ENCODE results near the gene GARIN3. TPM values are rescaled to one million over a fixed set of nuclear protein-coding genes. Genes with fewer than 3 reads are reported as not detected.
A peak's percentile ranks its signal among the peaks of the same experiment; 100 is the strongest.

Gene GARIN3
- polyA plus RNA-seq, 2 donors: not detected

GRCh38 chr5:157155297-157155696 is 10.8 kb downstream of the GARIN3 start:
- no peaks in the 10 kb centered on the region for H3K9me3 ChIP-seq (ENCODE audit: control insufficient read depth in 2 of 2, insufficient read depth in 1 of 2, low read depth in 1 of 2, low read length in 1 of 2)
- no peaks in the 10 kb centered on the region for H3K27me3 ChIP-seq (ENCODE audit: control insufficient read depth in 1 of 2, insufficient read depth in 2 of 2, low read length in 2 of 2)
- no peaks in the 10 kb centered on the region for H3K36me3 ChIP-seq (ENCODE audit: control insufficient read depth in 2 of 2, insufficient read depth in 2 of 2, low read length in 1 of 2)
- H3K27ac ChIP-seq (ENCODE audit: low read depth in 2 of 2, low read length in 1 of 2): no peak overlapping the region
- WGBS, 2 donors: 59 to 67% methylated on average over 3 of the region's 3 CpGs
- no peak overlapping the region for H3K4me3 ChIP-seq (ENCODE audit: low read depth in 1 of 2, low read length in 2 of 2)
- H3K4me1 ChIP-seq (ENCODE audit: control insufficient read depth in 2 of 2, insufficient read depth in 2 of 2, low read length in 1 of 2): no peaks in the 10 kb centered on the region

- Histone ChIP-seq H3K9me3 (ENCODE audit: control insufficient read depth in 2 of 2, insufficient read depth in 1 of 2, low read depth in 1 of 2, low read length in 1 of 2) (no peaks in the 10 kb centered on the region), H3K4me3 (ENCODE audit: low read depth in 1 of 2, low read length in 2 of 2) (no peak overlapping the region), H3K4me1 (ENCODE audit: control insufficient read depth in 2 of 2, insufficient read depth in 2 of 2, low read length in 1 of 2) (no peaks in the 10 kb centered on the region), H3K27ac (ENCODE audit: low read depth in 2 of 2, low read length in 1 of 2) (no peak overlapping the region), H3K36me3 (ENCODE audit: control insufficient read depth in 2 of 2, insufficient read depth in 2 of 2, low read length in 1 of 2) (no peaks in the 10 kb centered on the region), H3K27me3 (ENCODE audit: control insufficient read depth in 1 of 2, insufficient read depth in 2 of 2, low read length in 2 of 2) (no peaks in the 10 kb centered on the region)
- WGBS, 2 donors: 76 to 84% methylated on average over 3 of the region's 3 CpGs
These were observed 15.1 kb downstream of the GARIN3 start for GRCh38 chr5:157150995-157151394.

GRCh38 chr5:157148734-157149615 is 17.1 kb downstream of the GARIN3 start:
- Histone ChIP-seq H3K9me3 (ENCODE audit: control insufficient read depth in 2 of 2, insufficient read depth in 1 of 2, low read depth in 1 of 2, low read length in 1 of 2) (no peaks in the 10 kb centered on the region), H3K36me3 (ENCODE audit: control insufficient read depth in 2 of 2, insufficient read depth in 2 of 2, low read length in 1 of 2) (no peaks in the 10 kb centered on the region), H3K4me1 (ENCODE audit: control insufficient read depth in 2 of 2, insufficient read depth in 2 of 2, low read length in 1 of 2) (no peaks in the 10 kb centered on the region), H3K27me3 (ENCODE audit: control insufficient read depth in 1 of 2, insufficient read depth in 2 of 2, low read length in 2 of 2) (no peaks in the 10 kb centered on the region), H3K4me3 (ENCODE audit: low read depth in 1 of 2, low read length in 2 of 2) (no peak overlapping the region), H3K27ac (ENCODE audit: low read depth in 2 of 2, low read length in 1 of 2) (no peak overlapping the region)
- WGBS, 2 donors: 74% methylated on average over 14 of the region's 14 CpGs

GRCh38 chr5:157143127-157143971 is 22.7 kb downstream of the GARIN3 start:
- Histone ChIP-seq H3K36me3 (ENCODE audit: control insufficient read depth in 2 of 2, insufficient read depth in 2 of 2, low read length in 1 of 2) (no peaks in the 10 kb centered on the region), H3K27ac (ENCODE audit: low read depth in 2 of 2, low read length in 1 of 2) (peak overlapping the region; percentile 90 to 91), H3K4me1 (ENCODE audit: control insufficient read depth in 2 of 2, insufficient read depth in 2 of 2, low read length in 1 of 2) (no peaks in the 10 kb centered on the region), H3K27me3 (ENCODE audit: control insufficient read depth in 1 of 2, insufficient read depth in 2 of 2, low read length in 2 of 2) (no peaks in the 10 kb centered on the region), H3K4me3 (ENCODE audit: low read depth in 1 of 2, low read length in 2 of 2) (peak overlapping the region; percentile 43 to 100), H3K9me3 (ENCODE audit: control insufficient read depth in 2 of 2, insufficient read depth in 1 of 2, low read depth in 1 of 2, low read length in 1 of 2) (no peaks in the 10 kb centered on the region)
- WGBS, 2 donors: 9 to 12% methylated on average over 33 of the region's 33 CpGs

GRCh38 chr5:157142317-157143126 is 23.5 kb downstream of the GARIN3 start, which contains the start of gene MED7:
MED7 (minus strand) TSS chr5:157142865; CDS start chr5:157139431, 3,434 bp downstream.
- peak within 1 kb of the TSS; percentile 93 to 100 for H3K4me3 ChIP-seq (ENCODE audit: low read depth in 1 of 2, low read length in 2 of 2)
- H3K27ac ChIP-seq (ENCODE audit: low read depth in 2 of 2, low read length in 1 of 2): peak within 1 kb of the TSS; percentile 90 to 96
- no peaks in the 10 kb centered on the region for H3K27me3 ChIP-seq (ENCODE audit: control insufficient read depth in 1 of 2, insufficient read depth in 2 of 2, low read length in 2 of 2)
- H3K36me3 ChIP-seq (ENCODE audit: control insufficient read depth in 2 of 2, insufficient read depth in 2 of 2, low read length in 1 of 2): no peaks in the 10 kb centered on the region
- H3K9me3 ChIP-seq (ENCODE audit: control insufficient read depth in 2 of 2, insufficient read depth in 1 of 2, low read depth in 1 of 2, low read length in 1 of 2): no peaks in the 10 kb centered on the region
- H3K4me1 ChIP-seq (ENCODE audit: control insufficient read depth in 2 of 2, insufficient read depth in 2 of 2, low read length in 1 of 2): no peaks in the 10 kb centered on the region
- 1% methylated on average over 48 of the region's 48 CpGs for WGBS, 2 donors

GRCh38 chr5:157137691-157138090 is 28.4 kb downstream of the GARIN3 start:
- Histone ChIP-seq H3K4me3 (ENCODE audit: low read depth in 1 of 2, low read length in 2 of 2) (no peak overlapping the region), H3K4me1 (ENCODE audit: control insufficient read depth in 2 of 2, insufficient read depth in 2 of 2, low read length in 1 of 2) (no peaks in the 10 kb centered on the region), H3K27ac (ENCODE audit: low read depth in 2 of 2, low read length in 1 of 2) (no peak overlapping the region), H3K27me3 (ENCODE audit: control insufficient read depth in 1 of 2, insufficient read depth in 2 of 2, low read length in 2 of 2) (no peaks in the 10 kb centered on the region), H3K36me3 (ENCODE audit: control insufficient read depth in 2 of 2, insufficient read depth in 2 of 2, low read length in 1 of 2) (no peaks in the 10 kb centered on the region), H3K9me3 (ENCODE audit: control insufficient read depth in 2 of 2, insufficient read depth in 1 of 2, low read depth in 1 of 2, low read length in 1 of 2) (no peaks in the 10 kb centered on the region)
- WGBS, 2 donors: 96% methylated on average over 6 of the region's 6 CpGs

DNA sequence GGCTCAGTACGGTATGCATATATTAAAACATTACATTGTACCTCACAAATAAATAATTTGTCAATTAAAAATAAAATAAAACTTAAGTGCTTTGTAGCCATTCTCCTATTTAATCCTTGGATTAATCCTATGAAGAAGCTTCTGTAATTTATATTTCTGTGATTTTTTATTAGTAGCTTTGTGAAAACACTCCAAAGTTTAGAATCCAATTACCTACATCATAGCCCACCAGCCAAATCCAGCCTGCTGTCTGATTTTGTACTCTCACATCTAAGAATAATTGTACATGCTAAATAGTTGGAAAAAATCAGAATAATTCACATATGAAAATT is 33.8 kb downstream of the GARIN3 start:
- no peaks in the 10 kb centered on the region for H3K27me3 ChIP-seq (ENCODE audit: control insufficient read depth in 1 of 2, insufficient read depth in 2 of 2, low read length in 2 of 2)
- H3K27ac ChIP-seq (ENCODE audit: low read depth in 2 of 2, low read length in 1 of 2): no peak overlapping the region
- H3K9me3 ChIP-seq (ENCODE audit: control insufficient read depth in 2 of 2, insufficient read depth in 1 of 2, low read depth in 1 of 2, low read length in 1 of 2): no peaks in the 10 kb centered on the region
- no peaks in the 10 kb centered on the region for H3K36me3 ChIP-seq (ENCODE audit: control insufficient read depth in 2 of 2, insufficient read depth in 2 of 2, low read length in 1 of 2)
- 22 to 27% methylated on average over 1 of the region's 1 CpG for WGBS, 2 donors
- no peak overlapping the region for H3K4me3 ChIP-seq (ENCODE audit: low read depth in 1 of 2, low read length in 2 of 2)
- no peaks in the 10 kb centered on the region for H3K4me1 ChIP-seq (ENCODE audit: control insufficient read depth in 2 of 2, insufficient read depth in 2 of 2, low read length in 1 of 2)

DNA sequence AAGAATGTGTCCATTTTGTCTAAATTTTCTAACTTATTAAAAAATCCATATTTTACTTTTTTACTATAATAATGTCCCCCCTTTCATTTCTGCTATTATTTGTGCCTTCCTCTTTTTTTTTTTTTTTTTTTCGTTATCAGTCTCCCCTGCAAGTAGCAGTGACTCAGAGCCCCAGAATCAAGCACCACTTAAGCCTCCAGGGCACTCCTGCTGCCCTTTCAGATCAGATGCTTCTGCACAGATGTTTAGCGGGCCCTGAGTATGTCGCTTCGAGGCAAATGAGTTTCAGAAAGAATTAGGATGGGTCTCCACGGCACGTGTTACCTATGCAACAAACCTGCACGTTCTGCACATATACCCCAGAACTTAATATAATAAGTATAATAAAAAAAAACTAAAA is 35.1 kb downstream of the GARIN3 start:
- no peaks in the 10 kb centered on the region for H3K27me3 ChIP-seq (ENCODE audit: control insufficient read depth in 1 of 2, insufficient read depth in 2 of 2, low read length in 2 of 2)
- no peak overlapping the region for H3K27ac ChIP-seq (ENCODE audit: low read depth in 2 of 2, low read length in 1 of 2)
- H3K4me3 ChIP-seq (ENCODE audit: low read depth in 1 of 2, low read length in 2 of 2): no peak overlapping the region
- no peaks in the 10 kb centered on the region for H3K36me3 ChIP-seq (ENCODE audit: control insufficient read depth in 2 of 2, insufficient read depth in 2 of 2, low read length in 1 of 2)
- no peaks in the 10 kb centered on the region for H3K4me1 ChIP-seq (ENCODE audit: control insufficient read depth in 2 of 2, insufficient read depth in 2 of 2, low read length in 1 of 2)
- H3K9me3 ChIP-seq (ENCODE audit: control insufficient read depth in 2 of 2, insufficient read depth in 1 of 2, low read depth in 1 of 2, low read length in 1 of 2): no peaks in the 10 kb centered on the region
- WGBS, 2 donors: 65 to 73% methylated on average over 7 of the region's 7 CpGs

DNA sequence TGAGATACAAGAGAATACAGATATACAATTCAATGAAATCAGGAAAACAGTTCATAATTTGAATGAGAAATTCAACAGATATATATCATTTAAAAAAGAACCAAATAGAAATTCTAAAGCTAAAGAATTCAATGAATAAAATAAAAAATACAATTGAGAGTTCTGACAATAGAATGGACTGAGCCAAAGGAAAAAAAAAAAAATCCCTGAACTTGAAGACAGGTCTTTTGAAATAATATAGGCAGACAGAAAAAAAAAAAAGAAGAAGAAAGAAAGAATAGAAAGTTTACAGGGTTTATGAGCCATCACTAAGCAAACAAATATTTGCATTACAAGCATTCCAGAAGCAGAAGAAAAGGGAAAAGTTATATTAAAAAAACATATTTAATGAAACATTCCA is 44.4 kb downstream of the GARIN3 start:
- Histone ChIP-seq H3K9me3 (ENCODE audit: control insufficient read depth in 2 of 2, insufficient read depth in 1 of 2, low read depth in 1 of 2, low read length in 1 of 2) (peaks cover 2 to 5% of the 10 kb centered on the region in 2 donors), H3K4me1 (ENCODE audit: control insufficient read depth in 2 of 2, insufficient read depth in 2 of 2, low read length in 1 of 2) (no peaks in the 10 kb centered on the region), H3K27ac (ENCODE audit: low read depth in 2 of 2, low read length in 1 of 2) (no peak overlapping the region), H3K27me3 (ENCODE audit: control insufficient read depth in 1 of 2, insufficient read depth in 2 of 2, low read length in 2 of 2) (no peaks in the 10 kb centered on the region), H3K36me3 (ENCODE audit: control insufficient read depth in 2 of 2, insufficient read depth in 2 of 2, low read length in 1 of 2) (no peaks in the 10 kb centered on the region), H3K4me3 (ENCODE audit: low read depth in 1 of 2, low read length in 2 of 2) (no peak overlapping the region)

Data from esophagus (tissue), 2 donors.